K562 (cell line): ENCODE results near the gene CFD. TPM values are rescaled to one million over a fixed set of nuclear protein-coding genes. Genes with fewer than 3 reads are reported as not detected.
A peak's percentile ranks its signal among the peaks of the same experiment; 100 is the strongest.

Source experiments
- ARID1B ChIP-seq: fragments of 450-650 bp; IDR thresholded peaks from 2 replicates; pipeline ENCODE4 v1.6.1; 2016; ENCODE audit warnings: antibody characterized with exemption, mild to moderate bottlenecking, inconsistent platforms
- BRD9 ChIP-seq: fragments of 450-650 bp; IDR thresholded peaks from 2 replicates; pipeline ENCODE4 v1.6.1; 2018; ENCODE audit warnings: low read depth; ENCODE audit not compliant: partially characterized antibody
- CC2D1A ChIP-seq: fragments of 450-650 bp; IDR thresholded peaks from 2 replicates; pipeline ENCODE4 v1.6.1; 2017; ENCODE audit warnings: mild to moderate bottlenecking
- CEBPG ChIP-seq, 3 experiments: fragments of 200-800 bp in 1 of 3; sonication (Bioruptor generic) in 1 of 3; sonication (generic) in 1 of 3; formaldehyde crosslinking in 1 of 3; IDR thresholded peaks in 2 of 3; conservative IDR thresholded peaks in 1 of 3; 2 replicates each; pipeline versions ENCODE4 v1.6.1 to v1.8.0; 2016 to 2022; ENCODE audit warnings: missing compliant biosample characterization in 2 of 3, missing genetic modification characterization in 2 of 3, mild to moderate bottlenecking in 1 of 3, missing genetic modification reagents in 1 of 3
- FOXA3 ChIP-seq, 2 experiments: fragments of 450-650 bp in 1 of 2; sonication (generic) in 1 of 2; formaldehyde crosslinking; IDR thresholded peaks in 1 of 2; conservative IDR thresholded peaks in 1 of 2; 2 replicates each; pipeline versions ENCODE4 v1.4.0 to v1.8.0; 2020 to 2022; ENCODE audit warnings: mild to moderate bottlenecking in 2 of 2, missing genetic modification reagents in 1 of 2
- GABPB2 ChIP-seq: fragments of 250-450 bp; sonication (Bioruptor Pico); conservative IDR thresholded peaks from 2 replicates; pipeline ENCODE4 v1.5.1; 2021; ENCODE audit warnings: mild to moderate bottlenecking
- HMBOX1 ChIP-seq: sonication (generic); IDR thresholded peaks from 2 replicates; pipeline ENCODE4 v1.6.1; 2016
- HNRNPUL1 ChIP-seq: fragments of 200-400 bp; formaldehyde crosslinking; IDR thresholded peaks from 2 replicates; pipeline ENCODE4 v1.6.1; 2017; ENCODE audit warnings: low read length
- NR3C1 ChIP-seq: sonication (generic); formaldehyde crosslinking; IDR thresholded peaks from 2 replicates; pipeline ENCODE4 v1.8.1; 2022; ENCODE audit warnings: missing genetic modification reagents
- NRF1 ChIP-seq, 2 experiments: fragments of 450-650 bp; IDR thresholded peaks in 1 of 2; conservative IDR thresholded peaks in 1 of 2; 2 replicates each; pipeline ENCODE4 v1.6.1; 2014; ENCODE audit warnings: mild to moderate bottlenecking in 2 of 2
- PCBP2 ChIP-seq: fragments of 200-400 bp; formaldehyde crosslinking; IDR thresholded peaks from 2 replicates; pipeline ENCODE4 v1.6.1; 2018; ENCODE audit warnings: low read length, low read depth, mild to moderate bottlenecking, moderate library complexity; ENCODE audit not compliant: poor library complexity, severe bottlenecking
- PHF21A ChIP-seq: fragments of 450-650 bp; IDR thresholded peaks from 2 replicates; pipeline ENCODE4 v1.6.1; 2017; ENCODE audit warnings: low read depth, borderline replicate concordance
- RBM39 ChIP-seq: fragments of 200-400 bp; formaldehyde crosslinking; optimal IDR thresholded peaks from 2 replicates; pipeline ENCODE3; 2018; ENCODE audit warnings: low read depth, low read length
- RNF219 ChIP-seq: fragments of 250-450 bp; sonication (Bioruptor Pico); IDR thresholded peaks from 2 replicates; pipeline ENCODE4 v1.5.0; 2022; ENCODE audit warnings: mild to moderate bottlenecking
- SRSF7 ChIP-seq: fragments of 200-400 bp; formaldehyde crosslinking; optimal IDR thresholded peaks from 2 replicates; pipeline ENCODE3; 2017; ENCODE audit warnings: mild to moderate bottlenecking, low read depth, low read length
- TCF3 ChIP-seq: sonication (generic); formaldehyde crosslinking; IDR thresholded peaks from 2 replicates; pipeline ENCODE4 v1.4.0; 2020; ENCODE audit warnings: mild to moderate bottlenecking, missing genetic modification reagents
- ZNF124 ChIP-seq: sonication (generic); formaldehyde crosslinking; IDR thresholded peaks from 2 replicates; pipeline ENCODE4 v1.8.1; 2022; ENCODE audit warnings: missing genetic modification reagents
- ZNF224 ChIP-seq: sonication (generic); formaldehyde crosslinking; IDR thresholded peaks from 2 replicates; pipeline ENCODE4 v1.8.0; 2022; ENCODE audit warnings: mild to moderate bottlenecking, missing genetic modification reagents
- ZNF584 ChIP-seq: fragments of 200-800 bp; sonication (Bioruptor generic); IDR thresholded peaks from 2 replicates; pipeline ENCODE4 v1.6.1; 2016; ENCODE audit warnings: low read depth, mild to moderate bottlenecking, missing genetic modification characterization, missing compliant biosample characterization
- polyA plus RNA-seq, 8 experiments: library from polyadenylated mRNA; depleted of rRNA in 4 of 8; stranded (reverse) in 5 of 8; unstranded in 3 of 8; fragments of >200 nt; fragmentation: Nextera tagmentation in 2 of 8; fragmentation: Illumina TruSeq in 1 of 8; extraction: Ambion mirVana in 2 of 8; extraction: Trizol in 1 of 8; gene quantifications; 2 replicates each; pipeline versions ENCODE4 v1.2.1 to v1.2.3, GENCODE V29; 2011 to 2014; ENCODE audit warnings: inconsistent platforms in 1 of 8, missing spikeins in 1 of 8
- total RNA-seq, 7 experiments: library from RNA; depleted of rRNA in 6 of 7; stranded (reverse); fragments of >200 nt in 6 of 7; fragmentation: Illumina TruSeq in 2 of 7; extraction: Trizol in 2 of 7; gene quantifications; 2 replicates each; pipeline versions ENCODE4 v1.2.1 to v1.2.3, GENCODE V29; 2011 to 2021; ENCODE audit warnings: low replicate concordance in 1 of 7
- TF ChIP-seq, protein P1 (sequence below): sonication (generic); formaldehyde crosslinking; IDR thresholded peaks from 2 replicates; pipeline ENCODE4 v1.8.0; 2022; ENCODE audit warnings: missing genetic modification reagents, mild to moderate bottlenecking, moderate library complexity, borderline replicate concordance
- TF ChIP-seq, protein P2 (sequence below): sonication (generic); formaldehyde crosslinking; IDR thresholded peaks from 2 replicates; pipeline ENCODE4 v1.9.0; 2022; ENCODE audit warnings: mild to moderate bottlenecking, missing genetic modification reagents
- TF ChIP-seq, protein P3 (sequence below): IDR thresholded peaks from 2 replicates; pipeline ENCODE4 v1.6.1; 2016; ENCODE audit warnings: missing genetic modification characterization, missing compliant biosample characterization

Gene CFD
- total and polyA plus RNA-seq, 9 of the 15 experiments (the other 6 are each of a cell fraction or from before 2014, with no cell fraction given), result 0.52 to 59.4 (median 7.6) TPM

DNA sequence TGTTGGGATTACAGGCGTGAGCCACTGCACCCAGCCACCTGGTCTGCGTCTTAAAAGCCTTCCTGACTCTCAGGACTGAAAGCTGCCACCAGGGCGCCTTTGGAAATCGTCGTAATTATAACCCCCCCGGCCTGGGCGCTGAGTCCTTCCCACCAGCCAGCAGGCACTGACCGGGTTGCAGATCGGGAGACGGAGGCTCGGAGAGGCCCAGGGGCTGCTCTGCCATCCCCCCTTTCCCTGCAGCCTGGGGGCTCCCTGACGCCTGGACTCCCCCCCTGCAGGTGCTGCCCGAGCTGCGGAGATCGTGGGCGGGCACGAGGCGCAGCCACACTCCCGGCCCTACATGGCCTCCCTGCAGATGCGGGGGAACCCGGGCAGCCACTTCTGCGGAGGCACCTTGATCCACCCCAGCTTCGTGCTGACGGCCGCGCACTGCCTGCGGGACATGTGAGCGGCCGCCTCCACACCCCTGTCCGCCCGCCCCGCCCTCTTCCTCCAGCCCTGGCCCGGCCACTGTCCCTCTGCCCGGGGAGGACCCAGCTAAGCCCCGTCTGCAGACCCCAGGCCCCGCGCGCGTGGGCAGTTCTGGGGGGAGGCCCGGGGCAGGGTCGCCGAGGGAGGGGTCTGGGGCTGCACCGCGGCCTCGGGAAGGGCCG, 16.2 kb upstream of the CFD start (continued):
- TF ChIP-seq CEBPG (CRISPR knock-in tag; IDR thresholded peaks at IDR 0.05) (no peak), CEBPG (tag; conservative IDR thresholded peaks at IDR 0.05 in 1 of 2, IDR thresholded peaks at IDR 0.05 in 1 of 2) (no peak), HMBOX1 (no peak), TCF3 (CRISPR knock-in tag) (no peak), GABPB2 (CRISPR knock-in tag) (no peak), RBM39 (no peak), ARID1B (no peak), NR3C1 (no peak), ZNF584 (CRISPR knock-in tag) (no peak), ZNF124 (CRISPR knock-in tag) (no peak), PCBP2 (no peak), BRD9 (no peak), HNRNPUL1 (no peak), ZNF224 (no peak), PHF21A (0 out of 2 replicates have a peak, but pooled peaks have one; percentile 5), FOXA3 (CRISPR knock-in tag; conservative IDR thresholded peaks at IDR 0.05 in 1 of 2, IDR thresholded peaks at IDR 0.05 in 1 of 2) (no peak), NRF1 (conservative IDR thresholded peaks at IDR 0.05 in 1 of 2, IDR thresholded peaks at IDR 0.05 in 1 of 2) (peak; percentile 37 to 54; a peak in 3 of 4 replicates), SRSF7 (no peak), CC2D1A (no peak), RNF219 (no peak)
- TF ChIP-seq, protein P1, sequence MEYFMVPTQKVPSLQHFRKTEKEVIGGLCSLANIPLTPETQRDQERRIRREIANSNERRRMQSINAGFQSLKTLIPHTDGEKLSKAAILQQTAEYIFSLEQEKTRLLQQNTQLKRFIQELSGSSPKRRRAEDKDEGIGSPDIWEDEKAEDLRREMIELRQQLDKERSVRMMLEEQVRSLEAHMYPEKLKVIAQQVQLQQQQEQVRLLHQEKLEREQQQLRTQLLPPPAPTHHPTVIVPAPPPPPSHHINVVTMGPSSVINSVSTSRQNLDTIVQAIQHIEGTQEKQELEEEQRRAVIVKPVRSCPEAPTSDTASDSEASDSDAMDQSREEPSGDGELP, result peak; percentile 66; the same call in 1 of the 2 replicates
- TF ChIP-seq, protein P2, sequence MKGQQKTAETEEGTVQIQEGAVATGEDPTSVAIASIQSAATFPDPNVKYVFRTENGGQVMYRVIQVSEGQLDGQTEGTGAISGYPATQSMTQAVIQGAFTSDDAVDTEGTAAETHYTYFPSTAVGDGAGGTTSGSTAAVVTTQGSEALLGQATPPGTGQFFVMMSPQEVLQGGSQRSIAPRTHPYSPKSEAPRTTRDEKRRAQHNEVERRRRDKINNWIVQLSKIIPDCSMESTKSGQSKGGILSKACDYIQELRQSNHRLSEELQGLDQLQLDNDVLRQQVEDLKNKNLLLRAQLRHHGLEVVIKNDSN, result no peak
- TF ChIP-seq, protein P3, sequence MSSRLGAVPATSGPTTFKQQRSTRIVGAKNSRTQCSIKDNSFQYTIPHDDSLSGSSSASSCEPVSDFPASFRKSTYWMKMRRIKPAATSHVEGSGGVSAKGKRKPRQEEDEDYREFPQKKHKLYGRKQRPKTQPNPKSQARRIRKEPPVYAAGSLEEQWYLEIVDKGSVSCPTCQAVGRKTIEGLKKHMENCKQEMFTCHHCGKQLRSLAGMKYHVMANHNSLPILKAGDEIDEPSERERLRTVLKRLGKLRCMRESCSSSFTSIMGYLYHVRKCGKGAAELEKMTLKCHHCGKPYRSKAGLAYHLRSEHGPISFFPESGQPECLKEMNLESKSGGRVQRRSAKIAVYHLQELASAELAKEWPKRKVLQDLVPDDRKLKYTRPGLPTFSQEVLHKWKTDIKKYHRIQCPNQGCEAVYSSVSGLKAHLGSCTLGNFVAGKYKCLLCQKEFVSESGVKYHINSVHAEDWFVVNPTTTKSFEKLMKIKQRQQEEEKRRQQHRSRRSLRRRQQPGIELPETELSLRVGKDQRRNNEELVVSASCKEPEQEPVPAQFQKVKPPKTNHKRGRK, result no peak
